Trophoblast cell (in vitro differentiated cells and primary cell): ENCODE measurements around the gene PDE5A. TPM values are rescaled to one million over a fixed set of nuclear protein-coding genes. Genes with fewer than 3 reads are reported as not detected.

ENCODE experiments used
- DNase-seq, 2 donors: peaks; one replicate each; pipeline ENCODE4 v3.0.0-alpha.2; 2016
- H2AFZ ChIP-seq: 2 replicates; pipeline ENCODE4 v1.6.1; 2013; ENCODE audit warnings: low read length, moderate library complexity, mild to moderate bottlenecking; ENCODE audit not compliant: insufficient read depth, poor library complexity
- H2AK5ac ChIP-seq: 2 replicates; pipeline ENCODE4 v1.6.1; 2013; ENCODE audit warnings: mild to moderate bottlenecking, low read length
- H2BK120ac ChIP-seq: 2 replicates; pipeline ENCODE4 v1.6.1; 2013; ENCODE audit warnings: low read length, mild to moderate bottlenecking, moderate library complexity; ENCODE audit not compliant: insufficient read depth, poor library complexity
- H2BK12ac ChIP-seq: 2 replicates; pipeline ENCODE4 v1.6.1; 2013; ENCODE audit warnings: mild to moderate bottlenecking, low read length, moderate library complexity
- H2BK5ac ChIP-seq: 2 replicates; pipeline ENCODE4 v1.6.1; 2013; ENCODE audit warnings: low read length, low read depth, moderate library complexity, mild to moderate bottlenecking; ENCODE audit not compliant: poor library complexity
- H3K14ac ChIP-seq: 2 replicates; pipeline ENCODE4 v1.6.1; 2013; ENCODE audit warnings: mild to moderate bottlenecking, low read length
- H3K18ac ChIP-seq: 2 replicates; pipeline ENCODE4 v1.6.1; 2013; ENCODE audit warnings: mild to moderate bottlenecking, low read length
- H3K23ac ChIP-seq: 2 replicates; pipeline ENCODE4 v1.6.1; 2013; ENCODE audit warnings: low read length
- H3K27ac ChIP-seq: 2 replicates; pipeline ENCODE4 v1.5.1; 2013; ENCODE audit warnings: low read depth, mild to moderate bottlenecking, inconsistent platforms, low read length, moderate library complexity
- H3K27me3 ChIP-seq: 2 replicates; pipeline ENCODE4 v1.6.1; 2013; ENCODE audit warnings: inconsistent platforms, mild to moderate bottlenecking, low read length, moderate library complexity; ENCODE audit not compliant: insufficient read depth
- H3K36me3 ChIP-seq, 2 experiments: 1 replicate in 1 of 2; 2 replicates in 1 of 2; pipeline ENCODE4 v1.6.1; 2013; ENCODE audit warnings: low read length in 2 of 2, mild to moderate bottlenecking in 2 of 2, moderate library complexity in 1 of 2; ENCODE audit not compliant: insufficient read depth in 2 of 2, control insufficient read depth in 1 of 2
- H3K4ac ChIP-seq: 2 replicates; pipeline ENCODE4 v1.6.1; 2013; ENCODE audit warnings: low read depth, mild to moderate bottlenecking, low read length, moderate library complexity
- H3K4me1 ChIP-seq, 2 experiments: 1 replicate in 1 of 2; 2 replicates in 1 of 2; pipeline ENCODE4 v1.6.1; 2013; ENCODE audit warnings: low read length in 2 of 2, mild to moderate bottlenecking in 2 of 2, moderate library complexity in 1 of 2; ENCODE audit not compliant: insufficient read depth in 2 of 2, control insufficient read depth in 1 of 2
- H3K4me2 ChIP-seq: 2 replicates; pipeline ENCODE4 v1.6.1; 2013; ENCODE audit warnings: inconsistent platforms, mild to moderate bottlenecking, low read length, moderate library complexity
- H3K4me3 ChIP-seq: 2 replicates; pipeline ENCODE4 v1.5.1; 2013; ENCODE audit warnings: mild to moderate bottlenecking, low read depth, low read length, inconsistent platforms
- H3K79me1 ChIP-seq: one replicate; pipeline ENCODE4 v1.6.1; 2013; ENCODE audit warnings: low read length
- H3K79me2 ChIP-seq: 2 replicates; pipeline ENCODE4 v1.6.1; 2013; ENCODE audit warnings: low read length, mild to moderate bottlenecking; ENCODE audit not compliant: control insufficient read depth, insufficient read depth, poor library complexity
- H3K9ac ChIP-seq: 2 replicates; pipeline ENCODE4 v1.6.1; 2013; ENCODE audit warnings: mild to moderate bottlenecking, low read length
- H3K9me3 ChIP-seq: 2 replicates; pipeline ENCODE4 v1.6.1; 2013; ENCODE audit warnings: low read depth, mild to moderate bottlenecking, control low read depth, inconsistent platforms, low read length; ENCODE audit not compliant: insufficient read depth
- H4K12ac ChIP-seq: 2 replicates; pipeline ENCODE4 v1.6.1; 2013; ENCODE audit warnings: low read depth, mild to moderate bottlenecking, low read length, moderate library complexity
- H4K8ac ChIP-seq: 2 replicates; pipeline ENCODE4 v1.6.1; 2013; ENCODE audit warnings: low read depth, mild to moderate bottlenecking, low read length, moderate library complexity
- H4K91ac ChIP-seq: one replicate; pipeline ENCODE4 v1.6.1; 2013; ENCODE audit warnings: low read depth, mild to moderate bottlenecking, low read length, moderate library complexity
- WGBS: extraction: QIAGEN DNeasy Blood & Tissue Kit; methylation state at CpG from one replicate; pipeline ENCODE4 v1.1.7; 2013; ENCODE audit warnings: missing lambda C conversion rate; ENCODE audit not compliant: insufficient read length, insufficient coverage; ENCODE audit errors: extremely low coverage; 5-methylcytosine and 5-hydroxymethylcytosine counted together
- polyA plus RNA-seq: library from polyadenylated mRNA; stranded (reverse); fragments of 200-250 nt; gene quantifications from 2 replicates; pipeline ENCODE4 v1.2.3, GENCODE V29; 2013

The PDE5A gene
- 4.6 and 5.4 TPM in 2 replicates for polyA plus RNA-seq

- H2BK120ac ChIP-seq = peak within 1 kb of the TSS; percentile 23
- H4K8ac ChIP-seq = peak within 1 kb of the TSS; percentile 85
- no CpG with 5 or more reads among the region's 65 CpGs for WGBS
- no peaks in the 10 kb centered on the region for H3K36me3 ChIP-seq
- H3K79me1 ChIP-seq = peaks cover 4% of the 10 kb centered on the region
- H3K4ac ChIP-seq = no peak within 1 kb of the TSS
- H3K9ac ChIP-seq = peak within 1 kb of the TSS; percentile 45
- H3K27ac ChIP-seq = peak within 1 kb of the TSS; percentile 28
- H3K27me3 ChIP-seq = no peaks in the 10 kb centered on the region
- no peak within 1 kb of the TSS for H2AK5ac ChIP-seq
- H2BK12ac ChIP-seq = peak within 1 kb of the TSS; percentile 88
- peak within 1 kb of the TSS; percentile 79 for H3K4me3 ChIP-seq
- H3K79me2 ChIP-seq = no peaks in the 10 kb centered on the region
- no peaks in the 10 kb centered on the region for H3K9me3 ChIP-seq
- peak within 1 kb of the TSS; percentile 59 for H3K18ac ChIP-seq
- H3K14ac ChIP-seq = peak within 1 kb of the TSS; percentile 53
- peak within 1 kb of the TSS; percentile 98 for H2AFZ ChIP-seq
- peak within 1 kb of the TSS; percentile 89 for H3K4me2 ChIP-seq
- H4K12ac ChIP-seq = peak within 1 kb of the TSS; percentile 62
- H4K91ac ChIP-seq = no peak within 1 kb of the TSS
- H3K4me1 ChIP-seq = peaks cover 3 to 5% of the 10 kb centered on the region in 2 experiments
- peak; percentile 91 to 93 for DNase-seq
- H2BK5ac ChIP-seq = peak within 1 kb of the TSS; percentile 22
- no peak within 1 kb of the TSS for H3K23ac ChIP-seq
These were observed at the start of gene PDE5A for GRCh38 chr4:119628281-119629141. TSS of gene PDE5A (minus strand) at chr4:119628804. CDS start at chr4:119628671, 133 bp downstream.

- no peak overlapping the region for H4K8ac ChIP-seq
- H3K9ac ChIP-seq = no peak overlapping the region
- no peaks in the 10 kb centered on the region for H3K27me3 ChIP-seq
- H3K4me2 ChIP-seq = no peak overlapping the region
- no peaks in the 10 kb centered on the region for H3K9me3 ChIP-seq
- H3K27ac ChIP-seq = no peak overlapping the region
- DNase-seq = no peak
- H2AFZ ChIP-seq = no peak overlapping the region
- no peak overlapping the region for H3K14ac ChIP-seq
- H2BK12ac ChIP-seq = no peak overlapping the region
- WGBS = no CpG with 5 or more reads among the region's 3 CpGs
- H2BK120ac ChIP-seq = no peak overlapping the region
- no peak overlapping the region for H3K23ac ChIP-seq
- no peak overlapping the region for H4K91ac ChIP-seq
- H2BK5ac ChIP-seq = no peak overlapping the region
- H3K4ac ChIP-seq = no peak overlapping the region
- H3K18ac ChIP-seq = no peak overlapping the region
- no peaks in the 10 kb centered on the region for H3K4me1 ChIP-seq
- no peak overlapping the region for H3K4me3 ChIP-seq
- no peak overlapping the region for H2AK5ac ChIP-seq
- no peaks in the 10 kb centered on the region for H3K79me2 ChIP-seq
- H3K79me1 ChIP-seq = no peaks in the 10 kb centered on the region
- no peak overlapping the region for H4K12ac ChIP-seq
- H3K36me3 ChIP-seq = no peaks in the 10 kb centered on the region
These were observed 47.5 kb upstream of the PDE5A start for GRCh38 chr4:119676101-119676500.

- Histone ChIP-seq H3K36me3 (no peaks in the 10 kb centered on the region), H2BK120ac (no peak overlapping the region), H3K27ac (no peak overlapping the region), H3K4me3 (no peak overlapping the region), H2BK5ac (no peak overlapping the region), H2AK5ac (no peak overlapping the region), H3K18ac (no peak overlapping the region), H4K12ac (no peak overlapping the region), H4K8ac (no peak overlapping the region), H2AFZ (no peak overlapping the region), H3K4ac (no peak overlapping the region), H4K91ac (no peak overlapping the region), H2BK12ac (no peak overlapping the region), H3K23ac (no peak overlapping the region), H3K14ac (no peak overlapping the region), H3K27me3 (no peaks in the 10 kb centered on the region), H3K4me1 (no peaks in the 10 kb centered on the region), H3K9me3 (no peaks in the 10 kb centered on the region), H3K4me2 (no peak overlapping the region), H3K79me1 (no peaks in the 10 kb centered on the region), H3K9ac (no peak overlapping the region), H3K79me2 (no peaks in the 10 kb centered on the region)
- WGBS = 100% methylated on average over 2 of the region's 2 CpGs
- DNase-seq = no peak
These were observed 46.8 kb upstream of the PDE5A start for GRCh38 chr4:119675391-119675790.

GRCh38 chr4:119672938-119673337 is 44.3 kb upstream of the PDE5A start:
- no peak overlapping the region for H2BK5ac ChIP-seq
- H3K14ac ChIP-seq = no peak overlapping the region
- H4K91ac ChIP-seq = no peak overlapping the region
- no peak overlapping the region for H4K8ac ChIP-seq
- no peak overlapping the region for H2AFZ ChIP-seq
- H3K4me3 ChIP-seq = no peak overlapping the region
- H3K4me1 ChIP-seq = no peaks in the 10 kb centered on the region
- no peak overlapping the region for H3K27ac ChIP-seq
- DNase-seq = no peak
- H3K79me1 ChIP-seq = no peaks in the 10 kb centered on the region
- no peak overlapping the region for H2BK12ac ChIP-seq
- WGBS = no CpG with 5 or more reads among the region's 1 CpG
- no peak overlapping the region for H2AK5ac ChIP-seq
- H3K9ac ChIP-seq = no peak overlapping the region
- no peak overlapping the region for H3K4me2 ChIP-seq
- no peak overlapping the region for H4K12ac ChIP-seq
- no peaks in the 10 kb centered on the region for H3K27me3 ChIP-seq
- H3K79me2 ChIP-seq = no peaks in the 10 kb centered on the region
- H3K9me3 ChIP-seq = no peaks in the 10 kb centered on the region
- no peaks in the 10 kb centered on the region for H3K36me3 ChIP-seq
- no peak overlapping the region for H2BK120ac ChIP-seq
- H3K4ac ChIP-seq = no peak overlapping the region
- no peak overlapping the region for H3K18ac ChIP-seq
- no peak overlapping the region for H3K23ac ChIP-seq
